Measurements from ENCODE around the gene POMT1.
"Not testable (repeated sequence)": the region's sequence is repeated elsewhere in the genome, so short reads cannot be mapped to it uniquely, and the experiment has no call there.

Gene POMT1

GRCh38 chr9:131470581-131470991 lies 32.1 kb upstream of the POMT1 start:
- Histone ChIP-seq H3K9me3 (ENCODE audit: low read length) (no peaks in the 10 kb centered on the region), H3K9ac (ENCODE audit: low read length) (no peak overlapping the region), H3K4me2 (ENCODE audit: low read length) (no peak overlapping the region), H4K20me1 (ENCODE audit: insufficient read depth, low read length) (no peaks in the 10 kb centered on the region), H2AFZ (ENCODE audit: low read length) (no peak overlapping the region), H3K27me3 (ENCODE audit: insufficient read depth, low read length) (no peaks in the 10 kb centered on the region), H3K36me3 (ENCODE audit: insufficient read depth, low read length) (peaks cover 96% of the 10 kb centered on the region), H3K4me1 (ENCODE audit: insufficient read depth, low read length, severe bottlenecking) (no peaks in the 10 kb centered on the region), H3K9me2 (ENCODE audit: low read depth, low read length) (no peaks in the 10 kb centered on the region), H3K27ac (ENCODE audit: low read depth, low read length, poor library complexity, severe bottlenecking) (no peak overlapping the region), H3K79me2 (ENCODE audit: insufficient read depth, low read length) (peaks cover 3% of the 10 kb centered on the region; the same call in 1 of the 2 replicates), H3F3A (ENCODE audit: insufficient read depth, low read length) (no peaks in the 10 kb centered on the region), H3K4me3 (ENCODE audit: low read depth, low read length, poor library complexity, severe bottlenecking) (no peak overlapping the region)
- TF ChIP-seq EZH2 (IDR thresholded peaks at IDR 0.05; ENCODE audit: borderline replicate concordance, low read length): no peak
- TF ChIP-seq CTCF (IDR thresholded peaks at IDR 0.05; ENCODE audit: low read length): no peak

GRCh38 chr9:131472085-131472484 lies 30.6 kb upstream of the POMT1 start:
- peaks cover 97% of the 10 kb centered on the region for H3K36me3 ChIP-seq (ENCODE audit: insufficient read depth, low read length)
- not testable (repeated sequence) for H3K9ac ChIP-seq (ENCODE audit: low read length); H3K27me3 ChIP-seq (ENCODE audit: insufficient read depth, low read length); H3K4me3 ChIP-seq (ENCODE audit: low read depth, low read length, poor library complexity, severe bottlenecking); H3K79me2 ChIP-seq (ENCODE audit: insufficient read depth, low read length); H3K27ac ChIP-seq (ENCODE audit: low read depth, low read length, poor library complexity, severe bottlenecking); H2AFZ ChIP-seq (ENCODE audit: low read length); H3K9me2 ChIP-seq (ENCODE audit: low read depth, low read length); H3K4me2 ChIP-seq (ENCODE audit: low read length); H4K20me1 ChIP-seq (ENCODE audit: insufficient read depth, low read length); H3F3A ChIP-seq (ENCODE audit: insufficient read depth, low read length); H3K9me3 ChIP-seq (ENCODE audit: low read length); H3K4me1 ChIP-seq (ENCODE audit: insufficient read depth, low read length, severe bottlenecking)

GRCh38 chr9:131473198-131473885 lies 29.4 kb upstream of the POMT1 start:
- no peaks in the 10 kb centered on the region for H3K9me2 ChIP-seq (ENCODE audit: low read depth, low read length)
- no peak overlapping the region for H3K9ac ChIP-seq (ENCODE audit: low read length)
- no peak overlapping the region for H3K4me2 ChIP-seq (ENCODE audit: low read length)
- H3K27ac ChIP-seq (ENCODE audit: low read depth, low read length, poor library complexity, severe bottlenecking): no peak overlapping the region
- no peak for TF ChIP-seq EZH2 (IDR thresholded peaks at IDR 0.05; ENCODE audit: borderline replicate concordance, low read length)
- TF ChIP-seq CTCF (IDR thresholded peaks at IDR 0.05; ENCODE audit: low read length): no peak
- peaks cover 97% of the 10 kb centered on the region for H3K36me3 ChIP-seq (ENCODE audit: insufficient read depth, low read length)
- H2AFZ ChIP-seq (ENCODE audit: low read length): no peak overlapping the region
- H3F3A ChIP-seq (ENCODE audit: insufficient read depth, low read length): no peaks in the 10 kb centered on the region
- no peak overlapping the region for H3K4me3 ChIP-seq (ENCODE audit: low read depth, low read length, poor library complexity, severe bottlenecking)
- H3K9me3 ChIP-seq (ENCODE audit: low read length): no peaks in the 10 kb centered on the region
- H3K79me2 ChIP-seq (ENCODE audit: insufficient read depth, low read length): peaks cover 3% of the 10 kb centered on the region; the same call in 1 of the 2 replicates
- H4K20me1 ChIP-seq (ENCODE audit: insufficient read depth, low read length): no peaks in the 10 kb centered on the region
- no peaks in the 10 kb centered on the region for H3K4me1 ChIP-seq (ENCODE audit: insufficient read depth, low read length, severe bottlenecking)
- H3K27me3 ChIP-seq (ENCODE audit: insufficient read depth, low read length): no peaks in the 10 kb centered on the region

- Histone ChIP-seq H3K9me3 (ENCODE audit: low read length) (no peaks in the 10 kb centered on the region), H3K9ac (ENCODE audit: low read length) (no peak overlapping the region), H3K79me2 (ENCODE audit: insufficient read depth, low read length) (peaks cover 3% of the 10 kb centered on the region; the same call in 1 of the 2 replicates), H3K9me2 (ENCODE audit: low read depth, low read length) (no peaks in the 10 kb centered on the region), H3K4me1 (ENCODE audit: insufficient read depth, low read length, severe bottlenecking) (no peaks in the 10 kb centered on the region), H4K20me1 (ENCODE audit: insufficient read depth, low read length) (no peaks in the 10 kb centered on the region), H3K4me3 (ENCODE audit: low read depth, low read length, poor library complexity, severe bottlenecking) (no peak overlapping the region), H3K4me2 (ENCODE audit: low read length) (no peak overlapping the region), H3F3A (ENCODE audit: insufficient read depth, low read length) (no peaks in the 10 kb centered on the region), H3K27ac (ENCODE audit: low read depth, low read length, poor library complexity, severe bottlenecking) (no peak overlapping the region), H3K27me3 (ENCODE audit: insufficient read depth, low read length) (no peaks in the 10 kb centered on the region), H3K36me3 (ENCODE audit: insufficient read depth, low read length) (peaks cover 95% of the 10 kb centered on the region), H2AFZ (ENCODE audit: low read length) (no peak overlapping the region)
- TF ChIP-seq CTCF (IDR thresholded peaks at IDR 0.05; ENCODE audit: low read length) (no peak), EZH2 (IDR thresholded peaks at IDR 0.05; ENCODE audit: borderline replicate concordance, low read length) (no peak)
Measured at GRCh38 chr9:131473891-131474290, 28.8 kb upstream of the POMT1 start.

Measured in OCI-LY1 (cell line).